Urinary bladder (tissue), 4 donors: ENCODE measurements around the gene FANCC. TPM values are rescaled to one million over a fixed set of nuclear protein-coding genes. Genes with fewer than 3 reads are reported as not detected.
"Not testable (repeated sequence)": the region's sequence is repeated elsewhere in the genome, so short reads cannot be mapped to it uniquely, and the experiment has no call there.

ENCODE experiments used
- DNase-seq: peaks from one replicate; pipeline ENCODE4 v3.0.0-alpha.2; 2015; ENCODE audit errors: extremely low spot score
- H3K27ac ChIP-seq: one replicate; pipeline ENCODE4 v1.5.1; 2013; ENCODE audit warnings: low read depth, mild to moderate bottlenecking, moderate library complexity
- H3K36me3 ChIP-seq: one replicate; pipeline ENCODE4 v1.6.1; 2013; ENCODE audit warnings: mild to moderate bottlenecking, moderate library complexity; ENCODE audit not compliant: insufficient read depth
- H3K4me1 ChIP-seq: one replicate; pipeline ENCODE4 v1.6.1; 2013; ENCODE audit warnings: mild to moderate bottlenecking, moderate library complexity; ENCODE audit not compliant: insufficient read depth
- H3K4me3 ChIP-seq: one replicate; pipeline ENCODE4 v1.5.1; 2013; ENCODE audit warnings: low read depth, low read length
- WGBS: extraction: QIAGEN DNeasy Blood & Tissue Kit; methylation state at CpG from one replicate; pipeline ENCODE4 v1.1.7; 2013; 5-methylcytosine and 5-hydroxymethylcytosine counted together
- polyA plus RNA-seq: library from polyadenylated mRNA; stranded (reverse); fragments of 200-250 nt; gene quantifications from one replicate; pipeline ENCODE4 v1.2.3, GENCODE V29; 2013
- total RNA-seq: library from RNA; depleted of rRNA; stranded (reverse); fragments of >200 nt; gene quantifications from one replicate; pipeline ENCODE4 v1.2.3, GENCODE V29; 2014
- donor health status: healthy with polysubstance abuse.
- donor health status: healthy.

Gene FANCC
- total and polyA plus RNA-seq, 2 donors = 4.6 to 25.7 TPM

- Histone ChIP-seq H3K4me3 (no peak overlapping the region), H3K36me3 (no peaks in the 10 kb centered on the region), H3K27ac (no peak overlapping the region), H3K4me1 (no peaks in the 10 kb centered on the region)
- no peak for DNase-seq
- 74% methylated on average over 6 of the region's 6 CpGs for WGBS
These were observed 26.3 kb upstream of the FANCC start for GRCh38 chr9:95343725-95344287.

GRCh38 chr9:95342571-95342970 lies 25.1 kb upstream of the FANCC start:
- WGBS = 86% methylated on average over 13 of the region's 13 CpGs
- no peaks in the 10 kb centered on the region for H3K36me3 ChIP-seq
- no peak overlapping the region for H3K27ac ChIP-seq
- H3K4me1 ChIP-seq = no peaks in the 10 kb centered on the region
- H3K4me3 ChIP-seq = no peak overlapping the region
- no peak for DNase-seq

GRCh38 chr9:95341293-95341962 lies 23.9 kb upstream of the FANCC start:
- H3K4me1 ChIP-seq = no peaks in the 10 kb centered on the region
- DNase-seq = no peak
- no peaks in the 10 kb centered on the region for H3K36me3 ChIP-seq
- no peak overlapping the region for H3K27ac ChIP-seq
- WGBS = 53% methylated on average over 5 of the region's 5 CpGs
- H3K4me3 ChIP-seq = no peak overlapping the region

GRCh38 chr9:95338243-95338642 lies 20.7 kb upstream of the FANCC start:
- H3K4me3 ChIP-seq = no peak overlapping the region
- no peaks in the 10 kb centered on the region for H3K4me1 ChIP-seq
- H3K27ac ChIP-seq = no peak overlapping the region
- DNase-seq = no peak
- H3K36me3 ChIP-seq = no peaks in the 10 kb centered on the region
- WGBS = 95% methylated on average over 6 of the region's 6 CpGs

GRCh38 chr9:95336281-95336680 lies 18.8 kb upstream of the FANCC start:
- WGBS = 86% methylated on average over 3 of the region's 3 CpGs
- no peaks in the 10 kb centered on the region for H3K36me3 ChIP-seq
- H3K4me1 ChIP-seq = no peaks in the 10 kb centered on the region
- H3K4me3 ChIP-seq = no peak overlapping the region
- DNase-seq = no peak
- H3K27ac ChIP-seq = no peak overlapping the region

GRCh38 chr9:95333426-95333825 lies 15.9 kb upstream of the FANCC start:
- Histone ChIP-seq H3K4me3 (no peak overlapping the region), H3K27ac (no peak overlapping the region), H3K4me1 (no peaks in the 10 kb centered on the region), H3K36me3 (no peaks in the 10 kb centered on the region)
- 69% methylated on average over 2 of the region's 2 CpGs for WGBS
- DNase-seq = no peak

GRCh38 chr9:95332860-95333259 lies 15.4 kb upstream of the FANCC start:
- no peak for DNase-seq
- H3K36me3 ChIP-seq = no peaks in the 10 kb centered on the region
- H3K27ac ChIP-seq = no peak overlapping the region
- no peak overlapping the region for H3K4me3 ChIP-seq
- WGBS = 89% methylated on average over 2 of the region's 2 CpGs
- H3K4me1 ChIP-seq = no peaks in the 10 kb centered on the region

- DNase-seq = no peak
- Histone ChIP-seq H3K4me3 (no peak overlapping the region), H3K36me3 (no peaks in the 10 kb centered on the region), H3K4me1 (no peaks in the 10 kb centered on the region), H3K27ac (no peak overlapping the region)
- WGBS = 85% methylated on average over 5 of the region's 5 CpGs
These were observed 13.4 kb upstream of the FANCC start for GRCh38 chr9:95330720-95331404.

GRCh38 chr9:95329061-95329460 lies 11.6 kb upstream of the FANCC start:
- H3K27ac ChIP-seq, H3K4me3 ChIP-seq, DNase-seq, H3K36me3 ChIP-seq, H3K4me1 ChIP-seq: not testable (repeated sequence)
- WGBS = 92% methylated on average over 6 of the region's 6 CpGs

GRCh38 chr9:95327239-95327865 lies 9.8 kb upstream of the FANCC start:
- Histone ChIP-seq H3K4me1 (no peaks in the 10 kb centered on the region), H3K27ac (no peak overlapping the region), H3K4me3 (no peak overlapping the region), H3K36me3 (no peaks in the 10 kb centered on the region)
- 54% methylated on average over 1 of the region's 1 CpG for WGBS
- DNase-seq = no peak

GRCh38 chr9:95325221-95325620 lies 7.7 kb upstream of the FANCC start:
- no peak for DNase-seq
- H3K36me3 ChIP-seq = no peaks in the 10 kb centered on the region
- no peak overlapping the region for H3K27ac ChIP-seq
- no peak overlapping the region for H3K4me3 ChIP-seq
- WGBS = 64% methylated on average over 1 of the region's 1 CpG
- H3K4me1 ChIP-seq = no peaks in the 10 kb centered on the region

GRCh38 chr9:95317893-95318211 lies 343 bp upstream of the FANCC start:
- no peak for DNase-seq
- Histone ChIP-seq H3K4me3 (peak overlapping the region; percentile 91), H3K4me1 (no peaks in the 10 kb centered on the region), H3K27ac (peak overlapping the region; percentile 79), H3K36me3 (no peaks in the 10 kb centered on the region)
- WGBS = 4% methylated on average over 10 of the region's 10 CpGs

GRCh38 chr9:95316794-95317118 lies 753 bp downstream of the FANCC start:
- Histone ChIP-seq H3K4me3 (peak overlapping the region; percentile 91), H3K27ac (peak overlapping the region; percentile 76), H3K4me1 (no peaks in the 10 kb centered on the region), H3K36me3 (no peaks in the 10 kb centered on the region)
- WGBS = under 1% methylated on average over 22 of the region's 22 CpGs
- peak; percentile 40 for DNase-seq

GRCh38 chr9:95316274-95316673 lies 1.2 kb downstream of the FANCC start:
- no peaks in the 10 kb centered on the region for H3K36me3 ChIP-seq
- WGBS = 31% methylated on average over 3 of the region's 3 CpGs
- no peaks in the 10 kb centered on the region for H3K4me1 ChIP-seq
- peak overlapping the region; percentile 76 for H3K27ac ChIP-seq
- no peak for DNase-seq
- peak overlapping the region; percentile 91 for H3K4me3 ChIP-seq
